HG03103 (cell line): Measurements from ENCODE around the gene MEIS2.

Experiments used
- ATAC-seq: cut with Tn5 transposase; IDR thresholded peaks from one replicate; pipeline ENCODE4 v1.9.1; 2021; ENCODE audit warnings: low read depth; ENCODE audit not compliant: unreplicated experiment

The MEIS2 gene

GRCh38 chr15:36883713-36884517 is 216.4 kb downstream of the MEIS2 start:
- ATAC-seq: peak; percentile 86

GRCh38 chr15:36882487-36883131 is 217.7 kb downstream of the MEIS2 start:
- ATAC-seq: no peak

- no peak for ATAC-seq
Observed at GRCh38 chr15:36882056-36882455, 218.3 kb downstream of the MEIS2 start.

- no peak for ATAC-seq
Observed at GRCh38 chr15:36881516-36881915, 218.8 kb downstream of the MEIS2 start.

- ATAC-seq: no peak
Observed at GRCh38 chr15:36880913-36881460, 219.4 kb downstream of the MEIS2 start.

- no peak for ATAC-seq
Observed at GRCh38 chr15:36880224-36880912, 220.0 kb downstream of the MEIS2 start.

- ATAC-seq: no peak
Observed at GRCh38 chr15:36879568-36880222, 220.7 kb downstream of the MEIS2 start.

- no peak for ATAC-seq
Observed at GRCh38 chr15:36878684-36879262, 221.6 kb downstream of the MEIS2 start.

GRCh38 chr15:36877796-36878683 is 222.3 kb downstream of the MEIS2 start:
- no peak for ATAC-seq

- ATAC-seq: no peak
Observed at GRCh38 chr15:36877294-36877693, 223.1 kb downstream of the MEIS2 start.

GRCh38 chr15:36875740-36876334 is 224.5 kb downstream of the MEIS2 start:
- ATAC-seq: no peak

GRCh38 chr15:36874930-36875329 is 225.4 kb downstream of the MEIS2 start:
- ATAC-seq: no peak

GRCh38 chr15:36867436-36867835 is 232.9 kb downstream of the MEIS2 start:
- no peak for ATAC-seq

GRCh38 chr15:36866896-36867295 is 233.5 kb downstream of the MEIS2 start:
- no peak for ATAC-seq

- no peak for ATAC-seq
Observed at GRCh38 chr15:36863570-36863969, 236.8 kb downstream of the MEIS2 start.

- no peak for ATAC-seq
Observed at GRCh38 chr15:36860792-36861191, 239.6 kb downstream of the MEIS2 start.

- ATAC-seq: no peak
Observed at GRCh38 chr15:36858423-36858822, 241.9 kb downstream of the MEIS2 start.

GRCh38 chr15:36856339-36856973 is 243.9 kb downstream of the MEIS2 start:
- no peak for ATAC-seq

- no peak for ATAC-seq
Observed at GRCh38 chr15:36850864-36851263, 249.5 kb downstream of the MEIS2 start.
